GM21825 (cell line): ENCODE measurements around the gene DGCR8.

Source experiments
- ATAC-seq: cut with Tn5 transposase; IDR thresholded peaks from one replicate; pipeline ENCODE4 v1.9.1; 2021; ENCODE audit warnings: mild to moderate bottlenecking, moderate library complexity; ENCODE audit not compliant: unreplicated experiment

The DGCR8 gene

GRCh38 chr22:20135265-20135664 lies 55.2 kb downstream of the DGCR8 start:
- ATAC-seq = no peak

DNA sequence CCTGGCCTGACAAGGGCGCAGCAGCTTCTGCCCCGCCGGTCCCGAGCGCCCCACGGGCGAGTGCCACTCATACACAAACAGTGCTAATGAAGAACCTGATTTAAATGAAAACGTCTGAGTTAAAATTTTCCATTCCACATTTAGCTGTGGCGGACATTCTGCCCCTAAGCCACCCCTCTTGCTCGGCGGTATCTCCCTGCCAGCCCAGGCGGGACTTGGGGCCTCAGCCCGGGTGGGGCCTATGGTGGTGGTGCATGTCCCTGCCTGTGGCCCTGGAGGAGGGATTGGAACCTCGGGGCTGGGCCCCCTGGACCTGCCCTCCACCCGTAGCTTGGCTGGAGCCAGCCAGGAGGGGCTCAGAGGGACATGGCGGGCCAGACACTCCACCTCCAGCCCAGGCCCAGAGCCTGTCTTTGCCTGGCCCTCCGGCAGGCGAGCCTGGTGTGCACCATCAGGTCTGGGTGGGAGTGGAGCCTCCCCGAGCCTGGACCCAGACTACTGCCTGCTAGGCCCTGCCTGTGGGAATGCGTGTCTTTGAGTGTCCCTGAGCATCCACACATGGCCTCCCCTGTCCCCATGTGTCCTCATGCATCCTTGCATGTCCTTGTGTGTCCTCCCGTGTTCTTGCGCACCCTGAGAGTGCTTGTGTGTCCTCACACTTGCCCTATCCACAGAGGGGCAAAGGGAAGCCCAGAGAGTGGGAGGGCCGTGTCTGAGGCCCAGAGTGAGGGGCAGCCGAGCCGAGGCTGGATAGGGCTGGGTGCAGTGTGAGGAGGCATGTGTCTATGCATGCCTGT lies 56.0 kb downstream of the DGCR8 start:
- ATAC-seq = no peak

- no peak for ATAC-seq
These were observed 56.5 kb downstream of the DGCR8 start for GRCh38 chr22:20136603-20136873.

GRCh38 chr22:20137113-20137512 lies 57.1 kb downstream of the DGCR8 start:
- ATAC-seq = no peak

DNA sequence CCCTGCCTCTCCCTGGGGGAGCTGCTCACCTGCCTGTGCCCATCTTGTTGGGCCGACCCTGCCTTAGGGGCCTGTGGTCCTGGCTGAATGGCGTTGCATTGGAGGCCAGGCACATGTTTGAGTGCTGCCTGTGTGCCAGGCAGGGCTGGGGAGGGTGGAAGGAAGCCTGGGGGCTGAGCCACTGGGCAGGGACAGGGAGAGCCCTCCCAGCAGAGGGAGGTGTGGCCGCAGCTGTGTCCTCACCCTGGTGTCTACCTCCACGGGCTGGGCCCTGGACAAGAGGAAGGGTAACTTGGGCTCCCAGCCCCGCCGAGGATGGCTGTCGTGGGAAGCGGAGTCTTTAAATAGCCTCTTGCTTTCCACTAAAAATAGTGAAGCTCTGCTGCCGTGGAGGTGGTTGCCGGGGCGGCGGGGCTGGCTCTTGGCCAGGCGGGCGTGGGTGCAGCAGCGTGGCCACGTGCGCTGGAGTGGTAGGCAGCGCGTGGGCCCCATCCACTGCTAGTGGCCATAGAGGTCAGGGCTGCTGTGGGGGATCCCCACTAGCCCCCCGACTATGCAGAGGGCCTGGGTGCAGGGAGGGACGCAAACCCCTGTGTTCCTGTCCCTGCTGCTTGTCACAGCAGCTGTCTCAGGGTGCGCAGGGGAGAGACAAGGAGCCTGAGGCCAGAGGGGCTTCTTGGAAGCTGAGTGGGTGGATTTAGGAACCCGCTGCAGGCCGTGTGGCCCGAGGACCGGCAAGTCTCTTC lies 57.8 kb downstream of the DGCR8 start:
- no peak for ATAC-seq

- no peak for ATAC-seq
These were observed 58.3 kb downstream of the DGCR8 start for GRCh38 chr22:20138417-20138738.

DNA sequence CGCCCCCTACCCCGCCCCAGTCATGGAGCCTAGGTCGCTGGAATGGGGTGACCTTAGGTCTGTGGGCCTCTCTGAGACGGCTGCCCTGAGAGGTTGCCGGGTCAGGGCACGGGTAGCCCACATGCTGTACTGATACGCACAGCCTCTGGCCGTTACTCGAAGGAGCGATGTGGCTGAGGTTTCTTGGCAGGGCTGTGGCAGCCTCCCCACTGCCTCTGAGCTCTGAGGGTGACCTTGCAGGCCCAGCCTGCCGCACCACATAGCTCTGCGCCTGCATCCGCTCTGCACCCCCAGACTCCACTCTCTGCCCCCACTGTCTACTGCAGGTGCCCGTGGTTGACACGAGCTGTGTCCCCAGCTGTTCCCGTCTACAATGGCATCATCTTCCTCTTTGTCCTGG lies 58.8 kb downstream of the DGCR8 start:
- ATAC-seq = no peak

DNA sequence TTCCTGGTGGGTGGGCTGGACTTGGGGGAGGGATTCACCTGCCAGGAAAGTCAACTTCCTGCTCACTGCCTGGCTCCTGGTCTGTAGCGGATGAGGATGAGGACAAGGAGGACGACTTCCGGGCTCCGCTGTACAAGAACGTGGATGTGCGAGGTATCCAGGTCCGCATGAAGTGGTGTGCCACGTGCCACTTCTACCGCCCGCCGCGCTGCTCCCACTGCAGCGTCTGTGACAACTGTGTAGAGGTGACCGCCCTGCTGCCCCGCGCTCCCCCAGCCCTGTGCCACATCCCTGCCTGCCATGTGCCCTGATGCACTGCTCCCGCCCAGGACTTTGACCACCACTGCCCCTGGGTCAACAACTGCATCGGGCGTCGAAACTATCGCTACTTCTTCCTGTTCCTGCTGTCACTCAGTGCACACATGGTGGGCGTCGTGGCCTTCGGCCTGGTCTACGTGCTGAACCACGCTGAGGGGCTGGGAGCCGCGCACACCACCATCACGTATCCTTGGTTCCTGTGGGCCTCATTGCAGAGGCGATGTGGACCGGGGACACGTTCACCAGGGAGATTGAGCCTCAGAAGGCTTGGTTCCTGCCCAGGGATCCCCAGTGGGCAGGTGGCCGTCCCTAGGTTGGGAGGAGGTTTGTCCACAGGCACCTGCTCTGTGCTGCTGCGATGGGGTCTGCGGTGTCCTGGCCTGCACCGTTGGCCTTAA lies 59.5 kb downstream of the DGCR8 start:
- no peak for ATAC-seq

DNA sequence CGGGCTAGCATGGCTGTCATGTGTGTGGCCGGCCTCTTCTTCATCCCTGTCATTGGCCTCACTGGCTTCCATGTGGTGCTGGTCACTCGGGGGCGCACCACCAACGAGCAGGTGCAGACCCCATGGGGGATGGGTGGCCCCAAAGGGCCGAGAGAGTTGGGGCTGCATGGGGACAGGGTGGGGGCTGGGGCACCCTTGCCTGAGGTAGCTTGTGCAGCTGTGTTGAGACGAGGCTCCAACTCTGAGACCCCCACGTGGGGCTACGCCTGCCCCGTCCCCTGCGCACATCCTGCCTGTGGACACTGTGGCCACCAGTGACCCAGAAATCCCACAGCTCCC lies 60.0 kb downstream of the DGCR8 start:
- no peak for ATAC-seq

- ATAC-seq = no peak
These were observed 60.5 kb downstream of the DGCR8 start for GRCh38 chr22:20140521-20140964.

DNA sequence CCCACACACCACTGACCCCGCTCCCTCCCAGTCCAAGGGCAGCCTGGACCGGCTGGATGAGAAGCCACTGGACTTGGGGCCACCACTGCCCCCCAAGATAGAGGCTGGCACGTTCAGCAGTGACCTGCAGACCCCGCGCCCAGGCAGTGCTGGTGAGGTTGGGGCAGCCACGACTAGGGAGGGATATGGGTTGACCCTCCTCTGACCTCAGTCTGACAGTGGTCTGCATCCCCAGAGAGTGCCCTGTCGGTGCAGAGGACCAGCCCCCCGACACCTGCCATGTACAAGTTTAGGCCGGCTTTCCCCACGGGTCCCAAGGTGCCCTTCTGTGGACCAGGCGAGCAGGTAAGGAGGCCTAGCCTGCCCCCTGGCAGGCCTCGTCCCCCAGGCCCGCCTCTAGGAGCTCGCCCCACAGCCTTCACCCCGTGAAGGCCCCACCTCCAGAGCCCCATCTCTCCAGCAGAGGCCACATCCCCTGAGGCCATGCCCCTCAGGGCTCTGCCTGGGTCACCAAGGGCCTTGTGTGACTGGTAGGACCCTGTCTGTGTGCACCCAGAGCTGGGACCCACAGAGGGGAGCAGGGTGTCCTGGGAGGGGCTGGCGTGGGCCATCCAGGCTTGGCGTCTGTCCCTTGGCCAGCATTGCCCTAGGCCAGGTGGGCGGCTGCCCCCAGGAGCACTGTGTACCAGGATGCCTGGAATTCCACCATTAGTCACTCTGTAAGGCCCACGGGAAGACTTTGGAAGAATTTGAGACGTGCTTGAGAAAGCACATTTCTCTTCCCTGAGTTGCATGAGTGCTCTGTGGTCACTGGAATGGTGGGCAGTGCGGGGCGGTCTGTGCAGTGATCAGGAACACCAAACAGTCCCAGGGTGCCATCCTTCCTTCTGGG lies 61.4 kb downstream of the DGCR8 start:
- no peak for ATAC-seq

GRCh38 chr22:20142711-20143621 lies 62.9 kb downstream of the DGCR8 start:
- ATAC-seq = no peak

GRCh38 chr22:20143883-20144665 lies 64.0 kb downstream of the DGCR8 start:
- ATAC-seq = no peak

DNA sequence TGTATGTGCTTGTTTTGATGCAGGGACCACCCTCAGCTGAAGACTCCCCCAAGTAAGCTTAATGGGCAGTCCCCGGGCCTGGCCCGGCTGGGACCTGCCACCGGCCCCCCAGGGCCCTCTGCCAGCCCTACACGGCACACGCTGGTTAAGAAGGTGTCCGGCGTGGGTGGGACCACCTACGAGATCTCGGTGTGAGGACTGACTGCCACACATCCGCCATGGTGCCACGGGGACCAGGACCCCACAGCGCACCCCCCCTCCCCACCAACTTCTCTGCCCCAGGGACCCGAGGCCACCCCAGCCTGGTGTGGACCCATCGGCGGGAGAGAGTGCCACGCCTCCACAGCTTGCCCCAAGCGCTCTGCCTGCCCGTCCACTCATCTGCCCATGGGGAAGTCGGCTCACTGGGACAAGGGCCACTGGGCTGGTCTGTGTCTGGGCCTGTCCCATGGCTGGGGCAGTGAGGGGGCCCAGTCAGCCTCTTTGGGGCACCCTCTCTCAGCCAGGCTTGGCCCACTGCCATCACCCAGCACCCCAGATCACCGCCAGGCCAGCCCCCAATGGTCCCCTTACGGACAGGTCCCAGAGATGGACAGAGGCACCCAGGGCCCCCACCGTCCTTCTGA lies 65.3 kb downstream of the DGCR8 start:
- no peak for ATAC-seq

DNA sequence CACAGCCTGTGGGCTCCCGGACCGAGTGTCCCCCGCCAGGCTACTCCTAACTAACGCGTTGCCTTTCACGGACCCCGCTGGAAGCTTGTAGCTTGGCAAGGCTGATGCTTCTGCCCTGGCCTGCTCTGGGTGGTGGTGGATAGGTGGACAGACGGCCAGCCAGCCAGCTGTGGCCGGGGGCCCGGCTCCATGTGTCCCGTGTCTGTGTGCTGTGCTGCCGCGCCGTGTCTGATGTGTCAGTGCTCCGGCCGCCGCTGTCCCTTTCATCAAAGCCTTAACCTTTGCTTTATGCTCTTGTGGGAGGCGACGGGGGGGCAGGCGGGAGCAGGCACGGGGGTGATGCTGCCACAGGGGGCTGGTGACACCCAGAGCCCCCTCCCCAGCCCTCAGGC lies 65.8 kb downstream of the DGCR8 start:
- ATAC-seq = no peak

DNA sequence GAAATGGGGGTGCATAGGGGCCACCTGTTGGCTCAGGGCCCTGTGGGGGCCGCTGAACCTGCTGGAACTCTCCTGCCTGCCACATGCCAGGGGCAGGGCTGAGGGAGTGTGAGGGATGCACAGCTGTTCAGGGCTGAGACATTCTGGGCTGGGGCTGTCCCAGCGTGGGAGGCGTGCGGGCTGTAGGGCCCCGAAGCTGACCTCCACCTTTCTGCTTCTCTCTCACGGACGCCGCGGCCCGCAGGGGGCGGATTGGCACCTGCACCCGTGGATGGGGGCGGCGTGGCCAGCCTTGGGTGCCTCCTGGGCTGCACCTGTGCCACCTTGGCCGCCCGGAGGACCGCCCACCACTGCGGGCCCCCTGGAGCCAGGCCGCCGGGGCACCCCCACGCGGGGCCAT lies 66.7 kb downstream of the DGCR8 start:
- no peak for ATAC-seq

- ATAC-seq = no peak
These were observed 67.4 kb downstream of the DGCR8 start for GRCh38 chr22:20147237-20147988.

GRCh38 chr22:20148414-20148813 lies 68.4 kb downstream of the DGCR8 start:
- no peak for ATAC-seq
